WTC11 (cell line): Measurements from ENCODE around the gene PUSL1.

Experiments
- ARID4B ChIP-seq: sonication (generic); formaldehyde crosslinking; IDR thresholded peaks from 2 replicates; pipeline ENCODE4 v1.8.0; 2023; ENCODE audit warnings: missing genetic modification reagents, mild to moderate bottlenecking, borderline replicate concordance
- CTCF ChIP-seq: fragments of 200-600 bp; IDR thresholded peaks from 2 replicates; pipeline ENCODE4 v1.8.0; 2022; ENCODE audit warnings: antibody characterized with exemption
- HMGA2 ChIP-seq: fragments of 250-450 bp; sonication (Bioruptor Pico); IDR thresholded peaks from 2 replicates; pipeline ENCODE4 v1.4.0; 2021; ENCODE audit warnings: mild to moderate bottlenecking, moderate library complexity
- NR3C1 ChIP-seq: sonication (generic); formaldehyde crosslinking; conservative IDR thresholded peaks from 2 replicates; pipeline ENCODE4 v1.8.1; 2023; ENCODE audit warnings: low read depth, mild to moderate bottlenecking, missing genetic modification reagents
- RELA ChIP-seq: sonication (generic); formaldehyde crosslinking; IDR thresholded peaks from 2 replicates; pipeline ENCODE4 v1.8.1; 2022; ENCODE audit warnings: missing genetic modification reagents, mild to moderate bottlenecking, borderline replicate concordance

- TF ChIP-seq CTCF (no peak), ARID4B (CRISPR knock-in tag) (no peak), NR3C1 (CRISPR knock-in tag) (no peak), RELA (CRISPR knock-in tag) (no peak), HMGA2 (CRISPR knock-in tag) (no peak)
These were observed 10.5 kb upstream of the PUSL1 start for GRCh38 chr1:1297802-1298424.
